ENCODE data around the gene CHST2. TPM values are rescaled to one million over a fixed set of nuclear protein-coding genes. Genes with fewer than 3 reads are reported as not detected.

The CHST2 gene
- total RNA-seq, 1 experiment from 2014 or later: 20.1 TPM

- no peak for DNase-seq (ENCODE audit: low read depth)
Observed at GRCh38 chr3:143098032-143098764, 21.4 kb upstream of the CHST2 start.

DNA sequence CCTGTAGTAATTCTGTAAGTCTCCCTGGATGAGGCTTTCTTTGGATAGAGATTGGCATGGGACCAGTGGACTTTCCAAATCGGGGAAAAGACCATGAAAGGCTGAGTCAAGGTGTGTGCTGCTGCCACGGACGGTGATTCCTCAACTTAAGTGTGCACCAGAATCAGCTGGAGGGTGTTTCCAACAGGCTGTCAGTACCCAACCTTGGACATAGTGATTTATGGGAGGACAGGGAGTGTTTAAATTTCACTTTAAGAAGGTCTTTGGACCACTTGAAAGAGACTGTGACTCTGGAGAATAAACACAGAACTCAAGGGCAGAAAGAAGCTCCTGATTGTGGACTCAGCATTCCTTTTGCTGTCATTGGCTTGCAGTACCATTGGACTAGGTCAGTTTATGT lies 20.4 kb upstream of the CHST2 start:
- no peak for DNase-seq (ENCODE audit: low read depth)

GRCh38 chr3:143099690-143100089 lies 19.9 kb upstream of the CHST2 start:
- no peak for DNase-seq (ENCODE audit: low read depth)

- DNase-seq (ENCODE audit: low read depth): no peak
Observed at GRCh38 chr3:143100451-143100850, 19.1 kb upstream of the CHST2 start.

GRCh38 chr3:143101792-143102381 lies 17.7 kb upstream of the CHST2 start:
- DNase-seq (ENCODE audit: low read depth): no peak

DNA sequence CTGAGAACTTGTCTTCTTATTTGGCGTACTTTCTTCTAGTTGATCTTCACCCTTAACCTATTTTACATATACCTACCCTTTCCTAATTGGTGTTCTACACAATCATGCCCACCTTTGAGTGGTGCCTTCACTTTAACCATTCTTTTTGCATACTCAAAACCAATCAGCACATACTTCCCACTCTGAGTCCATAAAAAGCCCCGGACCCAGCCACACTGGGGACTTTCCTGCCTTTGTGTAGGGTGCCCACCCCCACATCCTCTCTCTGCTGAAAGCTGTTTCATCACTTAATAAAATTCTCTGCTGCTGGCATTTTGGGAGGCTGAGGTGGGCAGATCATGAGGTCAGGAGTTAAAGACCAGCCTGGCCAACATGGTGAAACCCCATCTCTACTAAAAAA lies 15.9 kb upstream of the CHST2 start:
- DNase-seq (ENCODE audit: low read depth): no peak

- DNase-seq (ENCODE audit: low read depth): no peak
Observed at GRCh38 chr3:143105170-143105569, 14.4 kb upstream of the CHST2 start.

DNA sequence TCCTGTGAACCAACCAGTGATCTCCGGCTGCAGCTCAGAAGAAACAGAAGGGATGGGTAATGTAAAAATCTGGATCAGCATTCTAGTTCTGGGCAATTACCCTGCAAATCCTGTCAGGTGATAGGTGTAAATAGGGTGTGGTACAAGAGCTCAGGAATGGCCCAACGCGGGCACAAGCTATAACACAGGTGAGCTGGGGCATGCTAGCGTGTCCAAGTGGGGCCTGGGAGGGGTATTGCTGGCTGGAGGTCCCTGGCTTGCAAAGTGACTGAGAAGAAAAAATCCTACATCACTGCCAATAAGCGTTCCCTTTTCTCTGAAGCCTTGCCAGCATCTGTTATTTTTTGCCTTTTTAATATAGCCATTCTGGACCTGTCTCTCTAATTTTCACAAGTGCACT lies 9.7 kb upstream of the CHST2 start:
- DNase-seq (ENCODE audit: low read depth): no peak

- DNase-seq (ENCODE audit: low read depth): no peak
Observed at GRCh38 chr3:143110371-143110770, 9.2 kb upstream of the CHST2 start.

DNA sequence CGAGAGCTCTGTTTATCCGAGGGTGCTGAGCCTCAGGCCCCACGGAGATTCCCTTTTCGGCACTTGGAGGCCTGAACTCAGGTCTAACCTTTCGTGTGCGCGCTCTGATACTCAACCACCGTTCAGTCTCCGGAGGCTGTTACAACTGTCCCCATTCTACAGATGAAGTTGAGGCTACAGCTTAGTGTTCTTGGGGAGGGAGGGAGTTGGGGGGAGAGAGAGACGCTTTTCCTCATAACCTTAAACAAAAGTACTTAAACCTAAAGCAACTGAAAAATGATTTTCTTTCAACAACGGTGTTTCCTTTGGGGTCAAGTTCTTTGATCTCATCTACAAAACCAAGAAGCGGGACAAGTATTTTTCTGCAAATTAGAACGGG lies 952 bp upstream of the CHST2 start:
- DNase-seq (ENCODE audit: low read depth): no peak

DNA sequence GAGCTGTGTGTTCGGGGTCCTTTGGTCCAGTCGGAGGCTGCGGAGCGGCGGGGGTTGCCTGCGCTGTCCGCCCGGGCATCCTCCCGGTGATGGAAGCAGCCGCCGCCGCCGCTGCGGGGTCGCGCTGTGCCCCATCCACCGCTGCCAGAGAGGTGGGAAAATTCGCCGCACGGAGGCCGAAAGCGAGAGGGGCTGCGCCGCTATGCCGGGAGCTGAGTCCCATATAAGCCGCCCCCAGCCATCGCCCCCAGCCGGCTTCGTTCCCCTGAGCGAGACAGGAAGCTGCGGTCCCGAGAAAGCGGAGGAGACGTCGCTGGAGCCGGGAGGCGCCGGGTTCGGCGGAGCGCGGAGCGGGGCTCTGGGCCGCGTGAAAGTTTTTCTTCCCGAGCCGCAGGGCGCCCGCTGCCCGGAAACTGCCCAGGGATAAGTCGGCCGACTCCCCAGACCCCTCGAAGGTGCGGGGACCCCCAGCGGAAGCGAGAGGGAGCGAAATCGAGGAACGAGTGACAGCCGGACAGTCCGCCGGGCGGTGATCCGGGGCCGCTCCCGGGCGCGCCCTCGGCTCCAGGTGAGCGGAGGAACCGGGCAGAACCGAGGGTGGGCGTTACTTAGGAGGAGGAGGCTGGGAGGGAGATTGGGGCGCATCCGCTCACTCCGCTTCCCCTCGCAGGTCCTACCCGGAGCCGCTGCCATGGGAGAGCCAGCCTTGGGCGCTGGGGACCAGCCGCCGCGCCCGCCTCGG lies 574 bp downstream of the CHST2 start:
- peak; percentile 28 for DNase-seq (ENCODE audit: low read depth)

DNA sequence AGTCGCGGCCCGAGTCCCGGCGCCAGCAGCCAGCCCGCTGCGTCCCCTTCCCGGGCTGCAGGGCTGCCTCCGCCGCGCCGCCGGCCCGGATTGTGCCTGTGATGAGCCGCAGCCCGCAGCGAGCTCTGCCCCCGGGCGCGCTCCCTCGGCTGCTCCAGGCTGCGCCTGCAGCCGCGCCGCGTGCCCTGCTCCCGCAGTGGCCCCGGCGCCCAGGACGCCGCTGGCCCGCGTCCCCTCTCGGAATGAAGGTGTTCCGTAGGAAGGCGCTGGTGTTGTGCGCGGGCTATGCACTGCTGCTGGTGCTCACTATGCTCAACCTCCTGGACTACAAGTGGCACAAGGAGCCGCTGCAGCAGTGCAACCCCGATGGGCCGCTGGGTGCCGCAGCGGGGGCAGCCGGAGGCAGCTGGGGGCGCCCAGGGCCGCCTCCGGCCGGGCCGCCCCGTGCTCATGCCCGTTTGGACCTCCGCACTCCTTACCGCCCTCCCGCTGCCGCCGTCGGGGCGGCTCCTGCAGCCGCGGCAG lies 1.2 kb downstream of the CHST2 start:
- peak; percentile 52 for DNase-seq (ENCODE audit: low read depth)

DNA sequence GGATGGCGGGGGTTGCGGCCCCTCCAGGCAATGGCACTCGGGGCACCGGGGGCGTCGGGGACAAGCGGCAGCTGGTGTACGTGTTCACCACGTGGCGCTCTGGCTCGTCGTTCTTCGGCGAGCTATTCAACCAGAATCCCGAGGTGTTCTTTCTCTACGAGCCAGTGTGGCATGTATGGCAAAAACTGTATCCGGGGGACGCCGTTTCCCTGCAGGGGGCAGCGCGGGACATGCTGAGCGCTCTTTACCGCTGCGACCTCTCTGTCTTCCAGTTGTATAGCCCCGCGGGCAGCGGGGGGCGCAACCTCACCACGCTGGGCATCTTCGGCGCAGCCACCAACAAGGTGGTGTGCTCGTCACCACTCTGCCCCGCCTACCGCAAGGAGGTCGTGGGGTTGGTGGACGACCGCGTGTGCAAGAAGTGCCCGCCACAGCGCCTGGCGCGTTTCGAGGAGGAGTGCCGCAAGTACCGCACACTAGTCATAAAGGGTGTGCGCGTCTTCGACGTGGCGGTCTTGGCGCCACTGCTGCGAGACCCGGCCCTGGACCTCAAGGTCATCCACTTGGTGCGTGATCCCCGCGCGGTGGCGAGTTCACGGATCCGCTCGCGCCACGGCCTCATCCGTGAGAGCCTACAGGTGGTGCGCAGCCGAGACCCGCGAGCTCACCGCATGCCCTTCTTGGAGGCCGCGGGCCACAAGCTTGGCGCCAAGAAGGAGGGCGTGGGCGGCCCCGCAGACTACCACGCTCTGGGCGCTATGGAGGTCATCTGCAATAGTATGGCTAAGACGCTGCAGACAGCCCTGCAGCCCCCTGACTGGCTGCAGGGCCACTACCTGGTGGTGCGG lies 1.9 kb downstream of the CHST2 start:
- peak; percentile 21 for DNase-seq (ENCODE audit: low read depth)

DNA sequence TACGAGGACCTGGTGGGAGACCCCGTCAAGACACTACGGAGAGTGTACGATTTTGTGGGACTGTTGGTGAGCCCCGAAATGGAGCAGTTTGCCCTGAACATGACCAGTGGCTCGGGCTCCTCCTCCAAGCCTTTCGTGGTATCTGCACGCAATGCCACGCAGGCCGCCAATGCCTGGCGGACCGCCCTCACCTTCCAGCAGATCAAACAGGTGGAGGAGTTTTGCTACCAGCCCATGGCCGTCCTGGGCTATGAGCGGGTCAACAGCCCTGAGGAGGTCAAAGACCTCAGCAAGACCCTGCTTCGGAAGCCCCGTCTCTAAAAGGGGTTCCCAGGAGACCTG lies 2.5 kb downstream of the CHST2 start:
- no peak for DNase-seq (ENCODE audit: low read depth)

DNA sequence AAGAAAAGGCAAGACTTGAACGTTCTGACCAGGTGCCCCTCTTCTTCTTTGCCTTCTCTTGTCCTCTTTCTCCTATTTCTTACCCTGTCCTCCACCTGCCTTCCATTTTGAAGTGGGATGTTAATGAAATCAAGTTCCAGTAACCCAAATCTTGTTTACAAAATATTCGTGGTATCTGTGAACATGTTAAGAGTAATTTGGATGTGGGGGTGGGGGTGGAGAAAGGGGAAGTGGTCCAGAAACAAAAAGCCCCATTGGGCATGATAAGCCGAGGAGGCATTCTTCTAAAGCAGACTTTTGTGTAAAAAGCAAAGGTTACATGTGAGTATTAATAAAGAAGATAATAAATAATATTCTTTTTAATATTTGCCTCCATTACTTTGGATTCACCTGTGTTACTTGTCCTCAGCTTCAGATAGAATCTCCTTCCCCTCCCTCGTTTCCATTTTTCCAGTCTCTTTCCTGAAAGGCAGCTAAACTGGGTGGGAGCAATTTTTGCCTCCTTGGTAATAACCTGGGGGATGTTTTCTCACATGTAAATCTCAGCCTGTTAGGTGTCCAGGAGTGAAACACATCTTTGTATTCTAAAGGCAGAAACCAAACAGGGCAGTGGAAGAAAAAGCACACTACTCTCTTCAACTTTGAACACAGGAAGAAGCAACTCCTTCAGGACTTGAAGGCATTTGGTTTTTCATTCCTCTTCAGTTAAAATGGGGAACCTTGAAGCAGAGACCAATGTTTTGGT lies 3.2 kb downstream of the CHST2 start:
- no peak for DNase-seq (ENCODE audit: low read depth)

DNA sequence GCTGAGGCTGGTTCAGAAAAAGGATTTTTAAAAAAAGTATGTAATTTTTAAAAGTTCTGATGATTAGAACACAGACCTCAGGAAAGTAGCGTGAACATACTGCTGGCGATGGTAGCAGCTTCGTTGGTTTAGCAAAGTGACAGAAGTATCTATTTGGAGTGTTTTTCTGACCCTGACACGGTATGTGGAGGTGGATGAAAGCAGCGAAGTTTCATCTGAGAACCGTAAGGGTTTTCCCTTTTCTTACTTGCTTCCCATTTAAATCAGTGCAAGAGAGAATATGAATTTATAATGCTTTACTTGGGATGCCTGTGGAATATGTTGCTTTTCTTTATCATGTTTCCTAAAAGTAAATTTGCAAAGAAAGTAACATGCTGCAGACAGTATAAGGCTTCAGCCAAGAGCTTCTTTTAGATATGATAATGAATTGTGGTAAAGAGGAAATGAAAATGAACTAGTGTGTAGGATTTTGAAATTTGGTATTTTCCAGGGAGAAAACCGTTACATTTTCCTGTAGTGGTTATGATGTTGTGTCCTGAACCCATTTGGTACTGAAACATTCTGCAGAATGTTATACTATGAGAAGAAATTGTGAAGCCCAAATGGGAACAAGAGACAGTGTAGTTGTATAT lies 3.9 kb downstream of the CHST2 start:
- DNase-seq (ENCODE audit: low read depth): no peak

DNA sequence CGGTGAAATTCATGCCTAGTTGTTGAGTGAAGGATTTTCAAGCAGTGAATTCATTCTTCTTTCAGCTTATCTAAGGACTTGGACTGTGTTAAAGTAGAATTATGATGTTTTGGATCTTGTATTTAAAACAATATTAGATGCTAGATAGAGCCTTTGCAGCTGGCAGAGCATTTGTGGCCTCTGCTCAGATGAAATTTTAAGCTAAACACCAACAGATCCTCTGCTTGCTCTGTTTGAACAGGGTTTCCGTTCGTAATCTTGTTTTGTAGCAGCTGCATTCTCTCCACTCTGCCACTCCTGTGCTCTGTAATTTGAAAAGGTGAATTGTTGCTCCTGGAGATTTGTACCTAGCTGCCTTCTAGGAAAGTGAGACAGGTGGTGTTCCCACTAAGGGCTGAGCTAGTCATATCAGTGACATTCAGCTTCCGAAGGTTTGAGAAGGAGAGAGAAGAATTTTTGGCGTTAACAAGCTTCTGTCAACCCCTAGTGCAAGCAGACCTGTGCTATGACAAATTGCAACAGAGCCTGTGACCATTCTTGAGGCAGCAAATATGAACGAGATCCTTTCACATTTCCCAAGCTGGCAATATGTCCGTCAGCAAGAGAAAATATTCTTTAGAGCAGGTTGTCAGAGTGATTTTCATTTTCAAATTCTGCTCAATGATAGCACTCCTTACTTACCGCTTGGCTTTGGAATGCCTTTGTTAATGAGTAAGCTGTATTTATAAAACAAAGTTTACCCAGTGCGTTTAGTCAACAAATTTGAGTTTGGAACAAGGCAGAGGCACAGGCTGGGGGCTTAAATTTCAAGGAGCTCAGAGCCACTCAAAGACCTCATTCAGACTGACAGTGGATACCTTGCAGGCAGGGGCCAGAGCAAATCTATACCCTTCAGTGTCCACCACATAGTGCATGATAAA lies 5.3 kb downstream of the CHST2 start:
- DNase-seq (ENCODE audit: low read depth): no peak

DNA sequence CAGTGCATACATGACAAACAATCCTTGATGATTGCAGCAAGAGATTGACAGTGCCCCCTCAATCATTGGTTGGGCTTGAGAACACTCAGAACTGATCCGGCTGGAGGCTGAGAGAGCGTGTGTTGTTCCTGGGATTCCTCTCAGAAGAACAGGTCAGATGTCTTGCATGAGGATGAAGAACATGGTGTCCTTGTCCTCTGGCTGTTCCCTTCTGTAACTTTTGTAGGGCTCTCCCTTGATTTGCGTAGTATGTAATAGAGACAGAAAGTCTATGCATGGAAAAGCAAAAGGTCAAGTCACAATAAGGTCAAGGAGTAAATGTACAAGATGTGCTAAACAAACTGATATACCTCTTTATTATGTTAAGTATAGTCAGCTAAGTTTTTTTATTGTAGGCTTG lies 8.2 kb downstream of the CHST2 start:
- no peak for DNase-seq (ENCODE audit: low read depth)

- DNase-seq (ENCODE audit: low read depth): no peak
Observed at GRCh38 chr3:143128227-143128955, 8.8 kb downstream of the CHST2 start.

Data from LHCN-M2 (cell line).